ENCODE data around the gene CARD11.
"Not testable (repeated sequence)": the region's sequence is repeated elsewhere in the genome, so short reads cannot be mapped to it uniquely, and the experiment has no call there.

The CARD11 gene

DNA sequence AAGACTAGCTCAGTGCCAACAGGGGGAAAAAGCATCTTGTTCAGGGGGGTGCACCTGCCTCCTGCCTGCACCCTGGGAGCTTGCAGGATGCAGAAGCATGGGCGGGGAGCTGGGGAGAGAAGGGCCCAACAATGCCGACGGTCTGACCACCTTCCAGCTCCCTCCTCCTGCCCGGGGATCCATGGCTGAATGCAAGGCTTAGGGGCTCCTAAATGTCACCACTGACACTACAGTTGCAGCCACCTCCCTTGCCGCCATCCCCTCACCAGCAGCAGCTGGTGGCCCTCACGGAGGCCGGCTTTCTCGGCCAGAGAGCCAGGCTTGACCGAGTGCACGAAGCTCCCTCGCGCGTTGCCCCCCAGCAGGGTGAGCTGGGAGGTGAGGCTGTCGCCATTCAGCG, 120.8 kb downstream of the CARD11 start:
- DNase-seq = no peak

DNA sequence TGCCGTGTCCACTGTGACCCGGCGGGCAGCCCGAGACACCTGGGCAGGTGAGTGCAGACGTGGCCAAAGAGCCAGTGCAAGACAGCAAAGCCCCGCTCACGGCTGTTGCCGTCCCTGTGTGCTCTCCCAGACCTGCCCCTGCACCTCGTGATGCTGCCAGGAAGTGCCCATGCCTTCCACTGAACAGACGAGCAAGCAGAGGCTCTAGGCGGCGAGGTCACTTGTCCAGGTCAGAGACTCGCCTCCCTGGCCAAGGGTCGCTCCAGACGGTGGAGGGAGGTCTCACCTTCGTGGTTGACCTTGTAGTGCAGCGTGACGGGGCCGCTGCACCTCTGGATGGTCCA, 121.3 kb downstream of the CARD11 start:
- no peak for DNase-seq

DNA sequence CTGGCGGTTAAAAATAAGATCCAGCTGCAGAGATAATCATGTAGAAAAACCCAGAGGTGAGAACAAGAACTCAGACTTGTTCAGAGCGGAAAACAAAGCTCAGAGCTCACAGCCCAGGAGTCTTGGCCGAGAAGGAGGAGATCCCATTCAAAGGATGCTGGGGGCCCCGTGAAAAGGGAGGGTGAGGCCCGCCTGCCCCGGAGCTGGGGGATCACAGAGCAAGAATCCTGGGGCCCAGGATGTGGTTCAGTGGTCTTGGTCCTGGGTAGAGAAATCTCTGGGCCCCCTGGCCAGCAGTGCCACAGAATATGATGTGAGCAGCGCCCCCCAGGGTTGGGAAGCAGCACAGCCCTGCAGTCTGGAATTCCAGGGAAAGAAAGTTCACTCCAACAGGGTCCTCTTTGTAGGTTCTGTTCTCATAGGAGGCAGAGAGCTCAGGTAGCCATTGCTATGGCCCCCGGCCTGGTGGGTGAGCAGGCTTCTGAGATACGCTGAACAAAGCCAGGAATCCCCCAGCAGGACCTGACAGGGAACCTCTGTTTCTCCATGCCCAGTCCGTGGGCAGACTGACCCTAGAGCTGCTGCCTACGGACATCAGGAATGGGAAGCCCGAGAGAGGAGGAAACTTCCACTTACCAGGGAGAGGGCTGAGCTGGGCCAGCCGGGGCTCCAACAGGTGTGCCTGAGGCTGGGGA, 121.9 kb downstream of the CARD11 start:
- no peak for DNase-seq

DNA sequence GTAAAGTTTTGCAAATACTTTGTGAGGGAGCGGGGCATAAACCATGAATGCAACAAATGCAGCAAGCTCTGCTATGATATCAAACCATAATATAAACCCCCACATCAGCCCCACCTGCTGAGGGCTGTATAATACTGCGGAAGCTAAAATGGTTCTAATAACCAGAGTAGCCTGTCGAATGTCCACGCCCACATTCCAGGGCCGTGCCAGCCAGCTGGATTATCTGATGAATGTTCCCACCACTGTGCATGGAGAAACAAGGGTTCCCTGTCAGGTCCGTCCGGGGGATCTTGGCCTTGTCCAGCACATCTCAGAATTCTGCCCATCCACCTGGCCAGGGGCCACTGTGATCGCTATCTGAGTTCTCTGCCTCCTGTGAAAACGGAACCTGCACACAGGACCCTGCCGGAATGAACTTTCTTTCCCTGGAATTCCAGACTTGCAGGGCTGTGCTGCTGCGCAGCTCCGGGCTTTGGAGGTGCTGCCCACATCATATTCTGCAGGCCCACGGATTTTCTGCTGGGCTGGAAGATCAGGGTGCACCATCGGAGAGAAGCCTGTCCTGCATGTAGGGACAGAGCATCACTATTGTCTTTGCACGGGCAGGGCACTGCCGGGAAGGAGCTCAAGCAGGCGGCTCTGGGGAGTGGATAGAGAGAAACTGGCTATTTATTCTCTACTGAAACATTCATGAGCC, 122.6 kb downstream of the CARD11 start:
- DNase-seq = no peak

DNA sequence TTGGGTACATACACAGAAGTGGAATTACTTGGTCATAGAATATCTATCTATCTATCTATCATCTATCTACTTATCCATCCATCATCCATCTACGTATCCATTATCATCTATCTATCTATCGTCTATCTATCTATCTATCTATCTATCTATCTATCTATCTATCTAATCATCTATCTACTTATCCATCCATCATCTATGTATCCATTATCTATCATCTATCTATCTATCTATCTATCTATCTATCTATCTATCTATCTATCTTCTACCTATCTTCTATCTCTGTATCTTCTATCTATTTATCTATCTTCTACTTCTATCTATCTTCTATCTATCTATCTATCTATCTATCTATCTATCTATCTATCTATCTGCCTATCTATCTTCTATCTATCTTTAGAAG, 123.2 kb downstream of the CARD11 start:
- DNase-seq = not testable (repeated sequence)

DNA sequence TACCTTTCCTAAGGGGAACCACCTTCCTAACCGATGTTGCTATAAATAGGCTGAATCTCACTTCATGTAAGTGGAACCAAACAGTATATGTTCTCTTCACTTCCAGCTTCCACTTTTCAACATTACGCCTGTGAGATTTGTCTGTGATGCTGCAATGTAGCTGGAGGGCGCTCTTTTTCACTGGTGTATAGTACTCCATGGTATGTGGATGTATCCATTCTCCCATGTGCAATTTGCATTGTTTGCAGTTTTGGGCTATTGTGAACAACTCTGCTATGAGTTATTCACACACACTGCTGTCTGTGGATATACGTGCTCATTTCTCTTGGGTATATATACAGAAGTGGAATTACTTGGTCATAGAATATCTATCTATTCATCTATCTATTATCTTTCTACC, 123.6 kb downstream of the CARD11 start:
- DNase-seq = no peak

DNA sequence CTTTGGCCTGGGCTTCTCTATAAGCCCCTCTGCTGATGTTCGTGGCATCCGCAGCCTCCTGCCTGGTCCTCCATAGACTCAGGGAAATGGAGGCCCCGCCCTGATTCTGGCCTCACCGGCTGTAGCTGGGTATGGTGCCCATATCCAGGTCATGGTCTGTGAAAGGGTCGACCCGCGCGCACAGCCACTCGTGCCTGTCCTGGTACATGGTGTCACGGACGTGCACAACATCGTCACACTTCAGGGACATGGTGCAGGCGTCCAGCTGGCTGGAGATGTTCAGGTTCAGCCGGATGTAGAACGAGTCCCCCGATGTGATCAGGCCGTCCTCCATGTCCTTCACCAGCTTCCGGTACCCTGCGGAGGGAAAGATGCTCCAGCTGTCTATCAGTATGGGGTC, 124.4 kb downstream of the CARD11 start:
- no peak for DNase-seq

DNA sequence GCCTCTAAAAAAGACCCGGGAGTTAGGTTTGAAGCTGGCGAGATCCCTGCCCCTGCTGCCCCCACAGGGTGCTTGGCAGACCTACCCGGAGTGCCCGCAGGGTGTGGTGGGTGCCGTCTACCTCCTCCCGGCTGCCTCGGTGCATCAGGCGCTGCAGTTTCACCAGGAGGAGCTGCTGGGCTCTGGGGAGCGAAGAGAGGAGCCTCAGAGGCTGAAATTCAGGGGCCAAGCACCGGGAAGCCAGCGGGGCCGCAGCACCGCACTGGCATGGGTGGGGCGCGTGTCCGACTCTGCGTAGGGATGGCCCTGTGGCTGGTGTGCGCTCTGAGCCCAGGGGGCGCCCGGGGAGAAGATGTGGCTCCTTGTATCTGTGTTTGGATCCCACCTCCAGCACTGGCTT, 125.3 kb downstream of the CARD11 start:
- no peak for DNase-seq

DNA sequence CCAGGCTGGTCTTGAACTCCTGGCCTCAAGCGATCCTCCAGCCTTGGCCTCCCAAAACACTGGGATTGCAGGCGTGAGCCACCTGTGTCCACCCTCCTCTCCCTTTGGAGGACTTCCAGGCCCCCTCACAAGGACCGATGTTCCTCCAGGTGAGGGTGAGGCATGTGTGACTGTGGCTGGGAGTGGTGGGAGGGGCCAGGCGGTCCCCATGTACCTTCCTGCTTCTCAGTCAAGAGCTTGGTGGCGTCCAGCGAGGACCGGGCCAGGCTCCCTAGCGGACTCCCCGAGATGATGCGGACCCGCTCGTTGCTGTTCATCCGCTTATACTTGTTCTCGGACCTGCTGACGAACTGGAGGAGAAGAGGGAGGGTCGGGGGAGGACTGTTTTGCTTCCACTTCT, 128.6 kb downstream of the CARD11 start:
- DNase-seq = no peak

DNA sequence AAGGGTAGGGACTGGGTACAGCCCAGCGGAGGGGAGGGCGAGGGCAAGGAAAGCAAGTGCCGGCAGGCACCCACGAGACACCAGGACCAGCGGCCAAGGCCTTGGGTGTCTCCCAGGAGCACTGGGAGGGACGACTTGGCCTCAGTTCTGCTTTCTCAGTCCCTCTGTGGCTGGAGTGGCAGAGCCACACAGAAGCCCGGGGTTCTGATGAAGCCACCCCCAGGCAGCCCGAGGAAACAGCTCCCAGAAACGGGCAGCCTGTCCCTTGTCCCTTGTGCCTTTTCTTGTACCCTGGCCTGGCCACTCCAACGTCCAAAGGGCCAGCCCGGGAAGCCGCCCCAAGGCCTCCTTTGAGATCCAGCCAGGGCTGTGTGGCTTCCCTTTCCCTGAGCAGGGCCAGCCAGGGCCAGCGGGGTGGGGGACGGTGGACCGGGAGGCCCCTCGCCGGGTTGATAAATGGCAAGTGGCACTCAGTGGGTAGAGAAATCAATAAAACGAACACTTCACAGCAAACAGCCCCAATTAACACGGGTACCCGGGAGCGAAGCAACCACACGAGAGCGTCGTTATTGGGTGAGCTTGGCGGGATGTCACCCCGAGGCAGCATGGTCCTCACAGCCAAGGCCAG, 129.8 kb downstream of the CARD11 start:
- DNase-seq = no peak

DNA sequence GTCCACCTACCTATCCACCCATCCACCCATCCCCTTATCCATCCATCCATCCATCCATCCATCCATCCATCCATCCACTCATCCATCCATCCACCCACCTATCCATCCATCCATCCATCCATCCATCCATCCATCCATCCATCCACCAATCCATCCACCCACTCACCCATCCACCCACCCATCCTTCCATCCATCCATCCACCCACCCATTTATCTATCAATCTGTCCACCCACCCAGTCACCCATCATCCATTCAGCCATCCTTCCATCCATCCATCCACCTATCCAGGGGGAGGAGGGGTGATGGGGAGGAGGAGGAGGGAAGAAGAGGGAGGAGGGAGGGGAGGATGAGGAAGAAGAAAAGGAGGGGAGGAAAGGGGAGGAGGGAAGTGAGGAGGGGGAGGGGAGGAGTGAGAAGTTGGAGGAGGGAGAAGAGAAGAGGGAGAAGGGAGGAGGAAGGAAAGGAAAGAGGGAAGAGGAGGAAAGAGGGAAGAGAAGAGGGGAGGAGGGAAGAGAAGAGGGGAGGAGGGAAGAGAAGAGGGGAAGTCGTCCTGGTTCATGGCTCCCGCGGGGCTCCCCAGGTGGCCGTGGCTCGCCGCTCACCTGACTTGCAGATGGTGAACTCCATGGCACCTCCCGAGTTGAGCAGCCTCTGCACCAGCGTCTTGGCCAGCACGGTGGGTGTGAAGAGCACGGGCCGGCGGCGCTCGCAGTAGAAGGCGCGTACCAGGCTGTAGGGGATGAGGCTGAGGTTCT, 130.8 kb downstream of the CARD11 start:
- no peak for DNase-seq

DNA sequence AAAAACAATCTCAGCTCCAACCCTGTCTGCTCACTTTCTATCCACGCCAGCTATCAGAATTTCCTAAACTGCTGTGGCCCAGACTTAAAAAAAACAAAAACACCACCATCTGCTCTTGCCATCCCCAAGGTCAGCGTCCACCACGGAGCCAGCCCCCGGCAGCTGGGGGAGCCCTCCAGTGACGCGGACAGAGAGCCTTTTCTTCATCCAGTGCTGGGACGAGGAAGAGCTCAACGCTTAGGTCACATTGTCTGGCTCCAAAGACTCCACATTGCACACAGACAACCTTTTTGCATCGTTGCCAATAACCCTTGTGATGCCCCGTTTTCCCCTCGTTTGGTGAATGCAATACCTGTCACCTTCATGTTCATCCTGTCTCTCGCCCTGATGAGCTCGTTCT, 132.2 kb downstream of the CARD11 start:
- no peak for DNase-seq

DNA sequence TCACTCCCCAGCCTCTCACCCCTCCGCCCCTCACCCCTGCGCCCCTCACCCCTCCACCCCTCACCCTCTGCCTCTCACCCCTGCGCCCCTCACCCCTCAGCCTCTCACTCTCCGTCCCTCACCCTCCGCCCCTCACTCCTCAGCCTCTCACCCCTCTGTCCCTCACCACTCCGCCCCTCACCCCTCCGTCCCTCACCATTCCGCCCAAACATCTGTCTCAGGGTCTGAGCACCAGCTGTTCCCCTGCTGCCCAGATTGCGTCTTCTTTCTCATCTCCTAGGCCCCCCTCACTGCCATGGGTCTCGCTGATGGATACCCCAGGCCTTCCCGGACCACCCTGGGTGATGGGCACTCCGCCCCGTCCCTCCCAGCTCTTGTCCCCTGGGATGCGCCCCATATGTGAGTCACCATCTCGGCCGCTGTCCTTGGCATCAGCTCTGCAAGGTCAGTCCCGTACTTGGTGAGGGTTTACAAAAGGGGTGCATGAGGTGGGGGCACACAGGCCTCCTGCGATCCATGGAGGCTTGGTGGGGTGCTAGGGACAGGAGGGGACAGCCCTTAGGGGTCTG, 134.1 kb downstream of the CARD11 start:
- DNase-seq = no peak

DNA sequence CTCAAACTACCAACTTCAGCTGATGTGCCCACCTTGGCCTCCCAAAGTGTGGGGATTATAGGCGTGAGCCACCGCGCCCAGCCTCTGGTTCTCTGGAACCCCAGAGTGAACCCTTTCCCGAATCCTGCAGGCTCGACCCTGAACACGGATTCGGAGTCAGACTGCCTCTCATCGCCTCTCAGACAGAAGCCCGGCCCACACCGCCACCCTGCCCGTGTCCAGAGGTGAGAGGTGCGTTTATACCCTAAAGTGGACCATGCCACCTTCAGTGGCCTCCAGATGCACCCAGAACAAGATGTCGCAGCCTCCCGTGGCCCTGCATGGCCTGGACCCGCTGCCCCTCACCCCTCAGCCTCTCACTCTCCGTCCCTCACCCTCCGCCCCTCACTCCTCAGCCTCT, 134.6 kb downstream of the CARD11 start:
- no peak for DNase-seq

DNA sequence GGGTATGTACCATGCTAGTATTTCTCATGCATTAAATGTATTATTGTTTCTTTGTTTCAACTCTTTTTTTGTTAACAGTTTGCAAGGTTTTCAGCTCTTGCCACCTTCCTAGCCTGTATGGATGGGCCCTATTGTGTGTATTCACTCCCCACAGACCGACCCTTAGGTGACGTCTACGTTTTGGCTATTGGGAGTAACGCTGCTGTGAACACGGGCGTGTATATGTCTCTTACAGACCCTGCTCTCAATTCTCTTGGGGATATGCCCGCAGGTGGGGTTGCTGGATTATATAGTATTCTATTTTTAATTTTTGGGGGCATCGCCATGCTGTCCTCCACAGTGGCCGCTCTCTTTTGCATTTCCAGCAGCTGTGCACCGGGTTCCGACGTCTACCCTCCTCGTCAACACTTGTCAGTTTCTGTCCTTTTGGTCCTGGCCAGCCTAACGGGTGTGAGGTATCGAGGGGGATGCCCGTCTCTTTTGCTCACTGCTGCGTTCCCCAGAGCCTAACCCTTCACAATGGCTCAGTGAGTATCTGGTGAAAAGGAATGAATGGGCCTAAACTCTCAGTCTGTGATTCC, 135.5 kb downstream of the CARD11 start:
- DNase-seq = no peak

DNA sequence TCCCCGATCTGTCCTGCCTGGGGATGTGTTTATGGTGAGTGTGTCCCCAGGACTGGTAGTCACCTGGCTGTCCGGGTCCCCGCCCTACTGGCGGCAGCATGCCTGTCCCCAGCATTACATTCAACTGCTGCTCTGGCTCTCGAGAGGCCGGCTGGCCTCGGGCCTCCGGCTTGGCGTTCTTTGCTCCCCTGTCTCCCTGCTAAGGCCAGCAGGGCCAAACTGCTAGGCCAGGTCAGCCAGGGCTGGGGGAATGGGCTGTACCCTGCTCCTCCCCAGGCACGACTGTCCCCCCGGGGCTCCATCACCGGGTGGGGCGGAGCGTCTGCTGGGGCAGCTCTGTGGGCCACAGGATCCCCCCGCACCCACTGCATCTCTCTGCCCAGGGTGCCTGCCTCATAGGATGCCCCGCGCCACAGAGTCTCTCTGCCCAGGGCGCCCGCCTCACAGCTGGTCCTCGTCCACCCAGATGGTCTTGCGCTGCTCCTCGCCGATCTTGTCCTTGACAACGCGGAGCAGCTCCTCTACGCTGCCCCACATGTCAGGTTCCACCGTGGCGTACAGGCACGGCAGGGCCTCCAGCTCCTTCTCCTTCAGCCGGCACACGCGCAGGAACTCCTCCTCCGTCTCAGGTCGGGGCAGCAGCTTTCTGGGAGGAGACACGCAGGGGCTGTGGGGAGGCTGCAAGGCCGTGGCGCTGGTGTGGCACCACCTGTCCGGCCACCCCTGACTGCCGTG, 137.3 kb downstream of the CARD11 start:
- DNase-seq = no peak

DNA sequence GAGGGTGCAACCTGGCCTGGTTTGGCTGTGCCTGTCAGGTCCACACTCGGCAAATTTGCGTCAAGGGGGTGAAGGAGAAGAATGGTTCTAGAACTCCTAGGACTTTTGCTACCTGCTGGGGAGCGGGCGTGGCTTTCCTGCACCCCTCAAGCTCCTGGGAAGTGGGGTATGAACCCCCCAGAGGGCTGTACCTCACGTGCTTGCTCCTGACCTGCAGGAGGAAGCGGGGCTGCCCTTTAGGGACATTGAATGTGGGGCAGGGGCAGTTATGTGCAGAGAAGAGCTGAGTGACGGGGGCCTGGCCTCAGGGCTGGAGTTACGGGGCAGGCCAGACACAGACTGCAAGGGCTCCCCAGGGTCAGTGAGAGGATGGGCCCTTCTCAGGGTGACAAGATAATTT, 138.2 kb downstream of the CARD11 start:
- DNase-seq = no peak

DNA sequence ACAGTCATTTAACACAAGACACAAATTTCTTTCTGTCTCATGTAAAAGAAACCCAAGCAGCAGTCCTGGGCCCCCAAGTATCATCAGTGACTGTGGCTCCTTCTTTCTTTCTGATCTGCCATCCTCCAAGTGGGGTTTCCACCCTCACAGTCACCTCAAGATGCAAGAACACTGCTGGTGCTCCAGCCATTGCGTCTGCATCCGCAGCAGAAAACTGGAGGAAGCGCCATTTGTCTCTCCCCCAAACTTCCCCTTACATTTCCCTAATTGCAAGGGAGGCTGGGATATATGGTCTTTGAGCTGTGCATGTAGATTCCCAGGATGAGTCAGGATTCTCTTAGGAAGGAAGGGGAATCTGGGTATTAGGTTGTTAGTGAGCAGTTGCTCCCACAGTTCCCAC, 138.6 kb downstream of the CARD11 start:
- no peak for DNase-seq

DNA sequence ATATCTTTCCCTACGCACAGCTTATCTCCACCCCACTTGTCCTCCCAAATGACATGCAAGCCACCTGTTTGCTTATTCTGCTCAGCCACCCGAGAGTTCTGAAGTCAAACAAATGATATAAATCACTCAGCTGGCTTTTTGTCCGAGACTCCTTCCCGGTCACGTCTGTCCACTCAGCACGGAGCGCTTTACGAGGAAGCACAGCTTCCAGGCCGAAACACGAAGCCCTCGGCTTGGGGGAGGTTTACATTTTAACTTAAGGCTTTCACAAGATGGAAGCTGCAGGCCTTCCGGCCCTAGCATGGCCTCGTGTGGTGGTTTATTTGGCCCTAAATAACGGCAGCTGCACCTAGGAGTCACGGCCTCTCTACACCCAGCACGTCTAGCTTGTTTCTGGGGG, 139.5 kb downstream of the CARD11 start:
- DNase-seq = no peak

DNA sequence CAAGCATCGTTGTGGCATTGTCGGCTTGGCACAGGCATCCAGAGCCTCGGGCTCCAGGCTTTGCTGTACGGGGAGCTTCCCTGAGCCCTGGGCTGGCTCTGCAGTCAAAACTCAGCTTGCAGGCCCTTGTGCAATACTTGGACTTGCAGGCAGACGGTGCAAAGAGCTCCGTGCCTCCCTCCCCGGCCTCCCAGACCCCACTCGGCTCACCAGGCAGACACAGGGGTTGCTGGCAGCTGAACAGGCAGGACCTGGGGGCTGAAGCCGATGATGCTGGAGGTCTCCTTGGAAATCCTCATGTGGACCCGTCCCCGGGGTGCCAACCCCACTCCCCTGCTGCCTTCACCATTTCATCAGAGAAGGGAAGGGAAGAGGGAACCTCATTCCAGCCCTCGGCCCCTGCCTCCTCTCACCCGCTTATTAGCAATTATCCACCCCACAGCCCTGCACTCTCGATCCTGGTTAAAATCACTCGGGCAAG, 139.9 kb downstream of the CARD11 start:
- DNase-seq = no peak

DNA sequence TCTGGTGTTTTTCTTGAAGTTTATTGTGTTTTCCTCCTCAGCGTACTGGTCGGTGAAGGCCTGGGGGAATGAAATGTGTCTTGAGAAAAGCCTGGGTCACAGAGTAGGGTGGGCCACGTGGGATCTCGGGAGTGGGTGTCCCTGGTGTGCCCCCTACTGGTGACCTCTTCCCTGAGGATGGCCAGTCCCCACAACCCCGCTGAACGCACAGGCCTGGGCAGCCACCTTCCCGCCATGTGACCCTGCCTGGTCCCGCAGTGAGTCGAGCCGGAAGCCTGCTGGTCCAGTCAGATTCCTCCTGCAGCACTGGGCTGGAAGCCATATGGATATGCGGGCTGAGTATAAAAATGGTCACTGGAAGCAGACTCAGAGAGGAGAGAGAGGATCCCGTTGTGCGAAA, 146.6 kb downstream of the CARD11 start:
- DNase-seq = no peak

DNA sequence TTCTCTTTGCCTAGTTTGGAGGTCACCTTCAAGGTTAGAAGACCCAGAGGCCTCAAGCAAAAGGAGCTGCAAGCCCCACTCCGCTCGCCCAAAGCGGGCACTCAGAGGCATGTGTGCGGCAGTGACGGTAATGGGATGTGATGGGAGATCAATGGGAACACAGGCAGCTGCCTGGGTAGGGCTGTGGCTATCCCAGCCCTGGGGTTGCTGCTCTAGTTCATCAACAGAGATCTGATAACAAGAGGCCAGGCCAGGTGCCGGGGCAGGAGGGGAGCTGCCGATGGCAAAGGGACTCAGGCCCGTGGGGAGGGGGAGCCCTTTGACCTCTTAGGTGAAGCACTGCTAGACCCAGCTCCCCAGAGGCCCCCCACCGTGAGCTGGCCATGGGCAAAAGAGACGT, 147.5 kb downstream of the CARD11 start:
- DNase-seq = no peak
